B cell (primary cell): ENCODE measurements around the gene TTYH3. TPM values are rescaled to one million over a fixed set of nuclear protein-coding genes. Genes with fewer than 3 reads are reported as not detected.

Experiments
- ATAC-seq: fragments of 200-7000 bp; cut with Tn5 transposase; one replicate; pipeline ENCODE4 v1.10.0; 2021; ENCODE audit warnings: low read depth, mild to moderate bottlenecking, moderate number of reproducible peaks, moderate library complexity
- CTCF ChIA-PET: fragments of 350-600 bp; sonication (Branson Sonifier 250); formaldehyde crosslinking; loops from one replicate; lab custom pipeline; 2021; ENCODE audit warnings: antibody characterized with exemption, inconsistent platforms; lab: Charles Lee
- POLR2A ChIA-PET: fragments of 350-600 bp; sonication (Branson Sonifier 250); formaldehyde crosslinking; loops from one replicate; lab custom pipeline; 2021; ENCODE audit warnings: antibody characterized with exemption; lab: Charles Lee
- DNase-seq: peaks from one replicate; pipeline ENCODE4 v3.0.0; 2013
- H2AFZ ChIP-seq: 2 replicates; pipeline ENCODE4 v1.6.1; 2012; ENCODE audit warnings: mild to moderate bottlenecking, low read depth, low read length; ENCODE audit not compliant: insufficient read depth, poor library complexity, severe bottlenecking
- H3K27ac ChIP-seq, 2 donors: 1 replicate in 1 of 2; 2 replicates in 1 of 2; pipeline ENCODE4 v1.5.1; 2012 to 2013; ENCODE audit warnings: low read length in 2 of 2, mild to moderate bottlenecking in 2 of 2, moderate library complexity in 1 of 2
- H3K27me3 ChIP-seq, 4 experiments: fragments of 200-600 bp in 1 of 4; sonication (generic) in 1 of 4; replicated peaks in 1 of 4; 1 replicate in 2 of 4; 2 replicates in 2 of 4; pipeline versions ENCODE4 v1.6.1 to v1.7.0; 2013 to 2016; ENCODE audit warnings: low read length in 3 of 4, mild to moderate bottlenecking in 2 of 4, mixed read lengths in 1 of 4, moderate library complexity in 1 of 4; ENCODE audit not compliant: insufficient read depth in 4 of 4, control insufficient read depth in 3 of 4; ENCODE audit errors: control extremely low read depth in 1 of 4
- H3K36me3 ChIP-seq, 2 experiments: replicated peaks in 1 of 2; 1 replicate in 1 of 2; 2 replicates in 1 of 2; pipeline versions ENCODE4 v1.6.1 to v1.7.1; 2013; ENCODE audit warnings: low read length in 1 of 2; ENCODE audit not compliant: insufficient read depth in 2 of 2, control insufficient read depth in 1 of 2; ENCODE audit errors: control extremely low read depth in 1 of 2, extremely low read depth in 1 of 2
- H3K4me1 ChIP-seq, 2 donors: fragments of 200-600 bp in 1 of 2; sonication (generic) in 1 of 2; 1 replicate in 1 of 2; 2 replicates in 1 of 2; pipeline versions ENCODE4 v1.5.1 to v1.6.1; 2013 to 2017; ENCODE audit warnings: low read length in 2 of 2; ENCODE audit not compliant: control insufficient read depth in 2 of 2, insufficient read depth in 2 of 2
- H3K4me2 ChIP-seq: replicated peaks from 2 replicates; pipeline ENCODE3; 2012; ENCODE audit warnings: mild to moderate bottlenecking, low read depth, low read length; ENCODE audit not compliant: poor library complexity, severe bottlenecking
- H3K4me3 ChIP-seq, 5 experiments: fragments of 200-600 bp in 1 of 5; sonication (generic) in 1 of 5; 1 replicate in 3 of 5; 2 replicates in 2 of 5; pipeline versions ENCODE4 v1.5.1 to v1.7.0; 2011 to 2016; ENCODE audit warnings: low read length in 4 of 5, mild to moderate bottlenecking in 4 of 5, low read depth in 2 of 5, control low read depth in 1 of 5, moderate library complexity in 1 of 5; ENCODE audit not compliant: insufficient read depth in 1 of 5; ENCODE audit errors: control extremely low read depth in 1 of 5, extremely low read depth in 1 of 5
- H3K79me2 ChIP-seq: fragments of 200-600 bp; sonication (generic); one replicate; pipeline ENCODE4 v1.6.0; 2016; ENCODE audit warnings: low read length; ENCODE audit not compliant: control insufficient read depth, insufficient read depth
- H3K9ac ChIP-seq: fragments of 200-600 bp; sonication (generic); 2 replicates; pipeline ENCODE4 v1.6.1; 2017; ENCODE audit warnings: mild to moderate bottlenecking, low read length, moderate library complexity
- H3K9me3 ChIP-seq, 3 donors: one replicate each; pipeline versions ENCODE4 v1.6.1 to v1.7.1; 2013; ENCODE audit warnings: low read length in 2 of 3; ENCODE audit not compliant: control insufficient read depth in 2 of 3, insufficient read depth in 1 of 3; ENCODE audit errors: control extremely low read depth in 1 of 3
- H4K20me1 ChIP-seq: 2 replicates; pipeline ENCODE4 v1.6.0; 2012; ENCODE audit warnings: mild to moderate bottlenecking, low read length; ENCODE audit not compliant: insufficient read depth, control insufficient read depth, poor library complexity, severe bottlenecking
- H3K27ac Mint-ChIP-seq: one replicate; pipeline ENCODE4 v1.8.0; 2021; ENCODE audit warnings: mixed read lengths
- H3K27me3 Mint-ChIP-seq: one replicate; pipeline ENCODE4 v1.8.0; 2021; ENCODE audit warnings: mixed read lengths
- H3K4me1 Mint-ChIP-seq: one replicate; pipeline ENCODE4 v1.8.0; 2021; ENCODE audit warnings: mixed read lengths
- H3K4me3 Mint-ChIP-seq: one replicate; pipeline ENCODE4 v1.8.0; 2021; ENCODE audit warnings: mixed read lengths
- H3K9me3 Mint-ChIP-seq: one replicate; pipeline ENCODE4 v1.8.0; 2022; ENCODE audit warnings: mixed read lengths; ENCODE audit not compliant: insufficient read depth
- CTCF ChIP-seq: fragments of 200-600 bp; IDR thresholded peaks from one replicate; pipeline ENCODE4 v1.8.0; 2022; ENCODE audit warnings: antibody characterized with exemption, mild to moderate bottlenecking
- EZH2 ChIP-seq: IDR thresholded peaks from 2 replicates; pipeline ENCODE4 v1.6.1; 2012; ENCODE audit warnings: borderline replicate concordance, low read depth, mild to moderate bottlenecking, moderate library complexity, low read length; ENCODE audit not compliant: insufficient read depth, poor library complexity, severe bottlenecking
- WGBS: methylation state at CpG from one replicate; pipeline ENCODE4 v1.1.5; 2013; ENCODE audit warnings: missing lambda C conversion rate; ENCODE audit not compliant: insufficient coverage; 5-methylcytosine and 5-hydroxymethylcytosine counted together
- intact Hi-C: fragments of 100-400 bp; cut with micrococcal nuclease; formaldehyde crosslinking; loops from one replicate; pipeline ENCODE4 v1.10.0; 2022
- polyA plus RNA-seq: library from polyadenylated mRNA; depleted of rRNA; stranded (reverse); fragments of >200 nt; gene quantifications from 2 replicates; pipeline ENCODE4 v1.2.3, GENCODE V29; 2012
- total RNA-seq, 2 donors: library from RNA; stranded (reverse); fragments of 120-200 nt in 1 of 2; gene quantifications; 1 replicate in 1 of 2; 2 replicates in 1 of 2; pipeline versions ENCODE4 v1.2.3 to v1.2.4, GENCODE V29; 2013 to 2022

The TTYH3 gene
- total and polyA plus RNA-seq, 2 donors (not counting 1 experiment from before 2014, with no cell fraction given), result 8.4 to 48.6 TPM

GRCh38 chr7:2641406-2642393 is 9.9 kb downstream of the TTYH3 start:
- Histone ChIP-seq H3K27me3 (no peaks in the 10 kb centered on the region), H3K36me3 (no peaks in the 10 kb centered on the region), H3K4me3 (peak overlapping the region in 4 of 5 experiments; percentile 7 to 36 (median 16)), H4K20me1 (peaks cover 14% of the 10 kb centered on the region), H3K4me2 (peak overlapping the region; percentile 80), H3K9me3 (no peaks in the 10 kb centered on the region), H3K27ac (peak overlapping the region; percentile 63 to 69), H3K9ac (peak overlapping the region; percentile 50), H3K4me1 (peaks cover 59 to 87% of the 10 kb centered on the region in 2 donors), H3K79me2 (peaks cover 87% of the 10 kb centered on the region), H2AFZ (peak overlapping the region; percentile 46)
- intact Hi-C loops, result loop anchor here (1.0 to 2.0 kb wide), 2 partner anchors 9 to 69 kb away; no protein-coding TSS in a partner anchor
- WGBS, result 24% methylated on average over 35 of the region's 39 CpGs
- Mint-ChIP-seq H3K27me3 (no peaks in the 10 kb centered on the region), H3K4me3 (peak overlapping the region; percentile 71), H3K9me3 (no peaks in the 10 kb centered on the region), H3K4me1 (peaks cover 63% of the 10 kb centered on the region), H3K27ac (peak overlapping the region; percentile 92)
- DNase-seq (peak; percentile 81), ATAC-seq (peak; percentile 59)
- TF ChIP-seq EZH2 (no peak), CTCF (no peak)
- POLR2A ChIA-PET, result interaction anchor here (1.3 kb wide), 1 partner anchor 10 kb away, joined by 8 read pairs; the partner anchor contains the start of gene TTYH3
- CTCF ChIA-PET, result interaction anchor here (0.7 to 1.8 kb wide), 5 partner anchors 29 to 508 kb away, joined by 3 to 5 read pairs (median 3); no protein-coding TSS in a partner anchor
